Measurements from ENCODE around the gene NFIA. TPM values are rescaled to one million over a fixed set of nuclear protein-coding genes. Genes with fewer than 3 reads are reported as not detected.

Gene NFIA
- total and polyA plus RNA-seq, 10 of the 15 experiments (the other 5 are each of a cell fraction or from before 2014, with no cell fraction given): 0.10 to 0.16 TPM; not detected in 8

- no peaks in the 10 kb centered on the region for H3K4me1 ChIP-seq (ENCODE audit: control insufficient read depth, insufficient read depth, low read length)
- no peak overlapping the region for H3K27ac ChIP-seq (ENCODE audit: control insufficient read depth, insufficient read depth)
- FAIRE-seq: no peak
- H3K79me2 ChIP-seq (ENCODE audit: control insufficient read depth, insufficient read depth, low read length): no peaks in the 10 kb centered on the region
- no peak for DNase-seq (ENCODE audit: low read depth, low spot score)
- WGBS (ENCODE audit: insufficient coverage, insufficient replicate concordance, low lambda C conversion rate, missing lambda C conversion rate): 11% methylated on average over 4 of the region's 4 CpGs
- in situ Hi-C loops (cut with MboI) (no loop called here), intact Hi-C loops (cut with micrococcal nuclease; ENCODE audit: unreplicated experiment) (loop anchor here (10.0 kb wide), 1 partner anchor 820 kb away; no protein-coding TSS in a partner anchor)
- no peaks in the 10 kb centered on the region for H4K20me1 ChIP-seq (ENCODE audit: control insufficient read depth, insufficient read depth)
- ChIA-PET CTCF (no interaction called here), SMC1A (ENCODE audit: uncharacterized antibody, unreplicated experiment) (interaction anchor here (1.0 kb wide), 1 partner anchor 12 kb away, joined by 3 read pairs; no protein-coding TSS in a partner anchor), POLR2A (no interaction called here), RAD21 (ENCODE audit: unreplicated experiment) (no interaction called here)
- H3K4me3 ChIP-seq: no peak overlapping the region
- no peak for ATAC-seq
- H2AFZ ChIP-seq (ENCODE audit: control insufficient read depth, low read depth, low read length): no peak overlapping the region
- BruUV-seq (replicated peaks): no TSS peak
- H3K36me3 ChIP-seq (ENCODE audit: control insufficient read depth in 2 of 2, insufficient read depth in 2 of 2, low read length in 1 of 2): no peaks in the 10 kb centered on the region
- H3K9me3 ChIP-seq (replicated peaks; ENCODE audit: control insufficient read depth, insufficient read depth, low read length): no peaks in the 10 kb centered on the region
- no peak overlapping the region for H3K4me2 ChIP-seq (ENCODE audit: control insufficient read depth, insufficient read depth)
- peaks cover 0 to 2% of the 10 kb centered on the region in 2 experiments; a peak in 1 of 4 replicates for H3K27me3 ChIP-seq (replicated peaks in 1 of 2; ENCODE audit: control insufficient read depth in 2 of 2, insufficient read depth in 2 of 2, low read length in 1 of 2)
- H3K9ac ChIP-seq (ENCODE audit: control insufficient read depth, insufficient read depth, low read length): no peak overlapping the region
- no peak for TF ChIP-seq RFX5 (IDR thresholded peaks at IDR 0.05; ENCODE audit: low read depth, low read length)
- no peak for TF ChIP-seq PRDM15 (CRISPR knock-in tag; IDR thresholded peaks at IDR 0.05)
- no peak for TF ChIP-seq CBFB (IDR thresholded peaks at IDR 0.05; ENCODE audit: low read depth)
- TF ChIP-seq TBL1XR1 (IDR thresholded peaks at IDR 0.05; ENCODE audit: low read depth, low read length): no peak
- TF ChIP-seq JUND (IDR thresholded peaks at IDR 0.05; ENCODE audit: low read depth, low read length): no peak
- no peak for TF ChIP-seq FOS (IDR thresholded peaks at IDR 0.05; ENCODE audit: borderline replicate concordance, extremely low read depth, insufficient read length)
- no peak for TF ChIP-seq IKZF2 (IDR thresholded peaks at IDR 0.05)
- no peak for TF ChIP-seq ZBTB33 (IDR thresholded peaks at IDR 0.05)
- no peak for TF ChIP-seq POU2F2 (IDR thresholded peaks at IDR 0.05; ENCODE audit: borderline replicate concordance, low read depth, low read length)
- TF ChIP-seq SUPT20H (IDR thresholded peaks at IDR 0.05; ENCODE audit: borderline replicate concordance, control insufficient read depth, low read depth, low read length): no peak
- no peak for TF ChIP-seq EGR1 (IDR thresholded peaks at IDR 0.05; ENCODE audit: borderline replicate concordance in 1 of 2, low read depth in 2 of 2, low read length in 2 of 2)
- no peak for TF ChIP-seq ZSCAN29 (IDR thresholded peaks at IDR 0.05)
- TF ChIP-seq PAX8 (IDR thresholded peaks at IDR 0.05): no peak
- TF ChIP-seq NBN (IDR thresholded peaks at IDR 0.05): no peak
- TF ChIP-seq PML (IDR thresholded peaks at IDR 0.05; ENCODE audit: low read length): no peak
- TF ChIP-seq SMAD5 (IDR thresholded peaks at IDR 0.05; ENCODE audit: low read depth): no peak
Measured at GRCh38 chr1:61404597-61405376, 322.4 kb downstream of the NFIA start.

All from GM12878 (cell line).